GM21423 (cell line): Measurements from ENCODE around the gene ABCB7.
"Not testable (repeated sequence)": the region's sequence is repeated elsewhere in the genome, so short reads cannot be mapped to it uniquely, and the experiment has no call there.

Source experiments
- ATAC-seq: cut with Tn5 transposase; IDR thresholded peaks from one replicate; pipeline ENCODE4 v1.9.1; 2021; ENCODE audit warnings: mild to moderate bottlenecking, moderate library complexity; ENCODE audit not compliant: unreplicated experiment

ABCB7 gene

GRCh38 chrX:75106772-75107171 lies 49.3 kb downstream of the ABCB7 start:
- ATAC-seq: no peak

DNA sequence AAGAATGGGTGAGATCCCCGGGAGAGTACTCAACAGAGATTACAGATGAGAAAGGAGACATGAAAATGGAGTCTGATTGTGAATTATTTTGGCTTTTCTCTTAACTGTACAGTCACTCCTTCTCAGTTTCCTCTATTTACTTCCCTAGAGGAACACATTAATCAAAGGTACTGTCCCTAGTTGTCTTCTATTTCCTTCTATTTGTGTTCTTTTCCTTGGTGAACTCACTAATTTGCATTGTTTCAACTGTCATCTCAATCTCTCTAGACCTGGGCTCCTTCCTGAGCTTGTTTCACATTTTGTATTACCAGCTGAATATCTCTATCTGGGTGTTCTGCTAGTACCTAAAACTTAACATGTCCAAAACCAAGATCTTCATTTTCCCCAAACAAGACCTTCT lies 59.8 kb downstream of the ABCB7 start:
- ATAC-seq: no peak

DNA sequence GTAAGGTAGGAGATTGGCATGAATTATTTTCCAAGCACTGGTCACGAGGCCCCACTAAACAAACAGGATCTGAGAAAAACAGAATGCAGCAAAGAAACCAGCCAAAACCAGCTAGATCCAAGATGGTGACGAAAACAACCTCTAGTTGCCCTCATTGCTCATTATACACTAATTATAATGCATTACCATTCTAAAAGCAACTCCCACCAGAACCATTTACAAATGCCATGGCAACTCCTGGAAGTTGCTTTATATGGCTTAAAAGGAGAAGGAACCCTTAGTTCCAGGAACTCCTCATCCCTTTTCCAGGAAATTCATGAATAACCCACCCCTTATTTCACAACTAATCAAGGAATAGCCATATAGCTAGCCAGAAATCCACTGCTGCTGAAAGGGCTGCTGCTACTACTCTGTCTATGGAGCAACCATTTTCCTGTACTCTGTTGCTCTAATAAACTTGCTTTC lies 69.3 kb downstream of the ABCB7 start:
- ATAC-seq: no peak

- ATAC-seq: no peak
Observed at GRCh38 chrX:75084757-75085156, 71.3 kb downstream of the ABCB7 start.

DNA sequence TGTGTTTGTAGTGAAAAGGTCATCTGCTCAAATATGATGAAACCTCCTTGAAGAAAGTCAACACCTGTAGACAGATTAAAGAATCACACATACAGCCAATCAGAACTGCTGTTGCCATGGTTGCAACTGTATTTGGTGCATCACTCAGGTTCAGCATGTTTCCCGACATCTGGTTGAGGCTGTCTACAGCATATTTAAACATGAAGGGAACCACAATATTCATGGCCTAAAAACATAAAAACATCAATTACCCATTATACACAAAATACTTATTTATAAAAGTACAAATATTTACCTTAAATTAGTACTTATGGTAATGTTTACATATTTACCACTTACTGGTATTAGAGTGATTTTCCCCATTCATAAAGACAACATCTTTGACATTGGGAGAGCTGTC lies 79.7 kb downstream of the ABCB7 start:
- ATAC-seq: no peak

- ATAC-seq: no peak
Observed at GRCh38 chrX:75074475-75074874, 81.6 kb downstream of the ABCB7 start.

GRCh38 chrX:75071334-75071733 lies 84.7 kb downstream of the ABCB7 start:
- no peak for ATAC-seq

DNA sequence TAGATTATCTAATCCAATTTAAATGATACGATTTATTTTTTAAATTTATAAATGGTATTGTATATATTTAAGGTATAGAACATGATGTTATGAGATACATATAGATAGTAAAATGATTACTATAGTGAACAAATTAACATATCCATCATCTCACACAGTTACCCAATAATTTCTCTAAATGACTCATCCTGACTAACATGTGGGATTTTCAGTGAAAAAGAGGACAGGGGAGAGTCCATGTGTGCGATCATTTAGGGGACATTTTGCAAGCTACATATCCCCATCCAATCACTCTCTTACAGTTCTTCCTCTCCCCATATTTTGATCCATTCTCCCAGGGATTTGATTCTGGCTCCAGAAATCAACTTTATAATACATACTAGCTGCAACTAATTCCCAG lies 88.2 kb downstream of the ABCB7 start:
- ATAC-seq: no peak

GRCh38 chrX:75061701-75062100 lies 94.4 kb downstream of the ABCB7 start:
- ATAC-seq: no peak

- ATAC-seq: no peak
Observed at GRCh38 chrX:75051047-75051446, 105.0 kb downstream of the ABCB7 start.

DNA sequence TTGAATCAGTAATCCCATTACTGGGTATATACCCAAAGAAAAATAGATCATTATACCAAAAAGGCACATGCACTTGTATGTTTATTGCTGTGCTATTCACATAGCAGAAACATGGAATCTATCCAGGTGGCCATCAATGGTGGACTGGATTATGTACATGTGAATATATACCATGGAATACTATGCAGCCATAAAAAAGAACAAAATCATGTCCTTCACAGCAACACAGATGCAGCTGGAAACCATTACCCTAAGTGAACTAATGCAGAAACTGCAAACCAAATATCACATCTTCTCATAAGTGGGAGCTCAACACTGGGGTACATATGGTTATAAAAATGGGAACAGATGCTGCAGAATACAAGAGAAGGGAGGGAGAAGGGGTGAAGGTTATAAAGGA lies 110.7 kb downstream of the ABCB7 start:
- ATAC-seq: no peak

DNA sequence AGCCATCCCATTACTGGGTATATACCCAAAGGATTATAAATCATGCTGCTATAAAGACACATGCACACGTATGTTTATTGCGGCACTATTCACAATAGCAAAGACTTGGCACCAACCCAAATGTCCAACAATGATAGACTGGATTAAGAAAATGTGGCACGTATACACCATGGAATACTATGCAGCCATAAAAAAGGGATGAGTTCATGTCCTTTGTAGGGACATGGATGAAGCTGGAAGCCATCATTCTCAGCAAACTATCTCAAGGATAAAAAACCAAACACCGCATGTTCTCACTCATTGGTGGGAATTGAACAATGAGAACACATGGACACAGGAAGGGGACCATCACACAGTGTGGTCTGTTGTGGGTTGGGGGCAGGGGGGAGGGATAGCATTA lies 111.9 kb downstream of the ABCB7 start:
- not testable (repeated sequence) for ATAC-seq

DNA sequence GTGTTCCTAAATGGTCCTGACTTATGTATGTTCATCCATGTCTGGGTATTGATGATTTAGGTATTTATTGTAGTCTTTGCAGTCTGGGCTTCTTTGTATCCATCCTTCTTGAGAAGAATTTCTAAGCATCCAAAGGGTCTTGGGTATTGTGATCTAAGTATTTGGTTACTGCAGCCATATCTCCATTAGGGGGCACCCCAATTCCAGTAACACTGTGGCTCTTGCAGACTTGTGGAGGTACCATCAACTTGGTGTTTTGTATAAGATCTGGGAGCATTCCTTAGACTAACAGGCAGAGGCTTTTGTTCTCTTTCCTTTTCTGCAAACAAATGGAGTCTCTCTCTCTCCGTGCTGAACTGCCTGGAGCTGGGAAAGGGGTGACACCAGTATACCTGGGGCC lies 117.2 kb downstream of the ABCB7 start:
- no peak for ATAC-seq
